HG03159 (cell line): ENCODE results near the gene INTS6L.
"Not testable (repeated sequence)": the region's sequence is repeated elsewhere in the genome, so short reads cannot be mapped to it uniquely, and the experiment has no call there.

Experiments
- ATAC-seq: cut with Tn5 transposase; IDR thresholded peaks from one replicate; pipeline ENCODE4 v1.9.1; 2021; ENCODE audit warnings: mild to moderate bottlenecking, moderate library complexity; ENCODE audit not compliant: unreplicated experiment

INTS6L gene

GRCh38 chrX:135522132-135522530, 1.7 kb downstream of the INTS6L start:
- ATAC-seq = no peak

GRCh38 chrX:135522878-135523693, 2.6 kb downstream of the INTS6L start:
- ATAC-seq = no peak

GRCh38 chrX:135528254-135528653, 7.8 kb downstream of the INTS6L start:
- no peak for ATAC-seq

- ATAC-seq = no peak
Observed at GRCh38 chrX:135528756-135529155, 8.3 kb downstream of the INTS6L start.

GRCh38 chrX:135530097-135530496, 9.6 kb downstream of the INTS6L start:
- ATAC-seq = no peak

GRCh38 chrX:135531813-135532212, 11.4 kb downstream of the INTS6L start:
- no peak for ATAC-seq

- no peak for ATAC-seq
Observed at GRCh38 chrX:135535077-135535940, 14.8 kb downstream of the INTS6L start.

- ATAC-seq = no peak
Observed at GRCh38 chrX:135536877-135537276, 16.4 kb downstream of the INTS6L start.

GRCh38 chrX:135541351-135541750, 20.9 kb downstream of the INTS6L start:
- no peak for ATAC-seq

- no peak for ATAC-seq
Observed at GRCh38 chrX:135543172-135543571, 22.7 kb downstream of the INTS6L start.

GRCh38 chrX:135543924-135544323, 23.5 kb downstream of the INTS6L start:
- no peak for ATAC-seq

GRCh38 chrX:135544338-135544948, 24.0 kb downstream of the INTS6L start:
- ATAC-seq = peak; percentile 61

- ATAC-seq = no peak
Observed at GRCh38 chrX:135547767-135548166, 27.3 kb downstream of the INTS6L start.

GRCh38 chrX:135549519-135549918, 29.1 kb downstream of the INTS6L start:
- ATAC-seq = no peak

GRCh38 chrX:135556055-135556454, 35.6 kb downstream of the INTS6L start:
- ATAC-seq = peak; percentile 50

- no peak for ATAC-seq
Observed at GRCh38 chrX:135557344-135557743, 36.9 kb downstream of the INTS6L start.

GRCh38 chrX:135572436-135572835, 52.0 kb downstream of the INTS6L start:
- ATAC-seq = no peak

GRCh38 chrX:135581496-135581895, 61.0 kb downstream of the INTS6L start:
- ATAC-seq = no peak

- ATAC-seq = no peak
Observed at GRCh38 chrX:135585153-135585552, 64.7 kb downstream of the INTS6L start.

- no peak for ATAC-seq
Observed at GRCh38 chrX:135591871-135592270, 71.4 kb downstream of the INTS6L start.

- ATAC-seq = not testable (repeated sequence)
Observed at GRCh38 chrX:135594049-135594448, 73.6 kb downstream of the INTS6L start.
